HL-60 (cell line): ENCODE data around the gene IRF2.

Source experiments
- DNase-seq, 2 experiments: peaks; one replicate each; pipeline ENCODE4 v3.0.0-alpha.2; 2010 to 2020; ENCODE audit warnings: low read depth in 1 of 2, low spot score in 1 of 2
- H3K27ac ChIP-seq: fragments of 250-450 bp; sonication (Bioruptor Pico); replicated peaks from 2 replicates; pipeline ENCODE4 v1.5.1; 2020; ENCODE audit warnings: mild to moderate bottlenecking, moderate library complexity
- H3K27me3 ChIP-seq: fragments of 250-450 bp; sonication (Bioruptor Pico); 2 replicates; pipeline ENCODE4 v1.5.1; 2021; ENCODE audit warnings: mild to moderate bottlenecking, moderate library complexity; ENCODE audit not compliant: insufficient read depth, poor library complexity, severe bottlenecking
- H3K4me3 ChIP-seq: replicated peaks from 2 replicates; pipeline ENCODE4 v1.5.1; 2011; ENCODE audit warnings: mild to moderate bottlenecking, control low read depth, low read length; ENCODE audit not compliant: insufficient read depth
- GABPA ChIP-seq: IDR thresholded peaks from 2 replicates; pipeline ENCODE4 v1.6.1; 2012; ENCODE audit warnings: low read depth
- POLR2AphosphoS5 ChIP-seq: IDR thresholded peaks from 2 replicates; pipeline ENCODE4 v1.6.1; 2012; ENCODE audit warnings: low read depth
- SPI1 ChIP-seq: IDR thresholded peaks from 2 replicates; pipeline ENCODE4 v1.6.1; 2012; ENCODE audit warnings: low read depth, mild to moderate bottlenecking, borderline replicate concordance
- TF ChIP-seq, protein P1 (sequence below): IDR thresholded peaks from one replicate; pipeline ENCODE4 v1.5.1; 2011; ENCODE audit warnings: low read length, control low read depth, inconsistent platforms; ENCODE audit not compliant: insufficient read depth
- TF ChIP-seq, protein P2 (sequence below): IDR thresholded peaks from 2 replicates; pipeline ENCODE4 v1.6.1; 2012; ENCODE audit warnings: low read depth; ENCODE audit not compliant: insufficient replicate concordance

Gene IRF2

DNA sequence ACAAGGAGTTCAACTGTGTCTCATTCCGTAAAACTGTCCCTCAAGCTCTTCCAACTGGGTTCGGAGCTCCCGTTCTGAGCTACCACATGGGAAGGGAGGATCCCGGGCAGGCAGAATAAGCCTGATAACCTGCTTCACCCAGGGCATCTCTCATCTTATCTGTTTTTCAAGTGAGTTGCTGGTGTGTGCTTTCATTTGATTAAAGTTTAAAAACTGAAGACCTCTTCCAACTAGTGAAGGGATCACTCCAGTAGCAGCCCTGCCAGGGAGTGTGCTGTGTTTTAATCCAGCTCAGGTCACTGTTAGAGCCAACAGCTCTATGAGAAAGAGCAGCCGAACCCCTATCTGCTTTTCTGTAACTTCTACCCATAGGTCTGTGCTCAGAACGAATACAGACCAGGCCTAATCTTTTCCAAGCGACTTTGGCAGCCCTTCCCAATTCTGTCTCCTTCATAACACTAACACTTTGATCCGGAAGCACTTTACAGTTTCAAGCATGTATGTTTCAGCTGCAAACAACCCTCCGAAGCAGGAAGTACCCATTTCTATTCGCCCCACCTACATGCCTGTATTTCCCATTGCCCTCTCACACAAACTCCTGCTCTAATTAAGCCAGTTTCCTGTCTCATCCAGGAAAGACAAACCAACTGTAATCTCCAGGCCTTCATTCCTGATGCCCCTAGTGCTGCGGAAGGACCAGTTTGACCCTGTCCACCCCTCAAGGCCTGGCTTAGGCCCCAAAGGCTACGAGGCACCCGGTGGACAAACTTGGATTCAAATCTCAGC, 60.9 kb downstream of the IRF2 start:
- no peak for TF ChIP-seq GABPA
- H3K4me3 ChIP-seq: no peak overlapping the region
- no peak overlapping the region for H3K27ac ChIP-seq
- H3K27me3 ChIP-seq: no peaks in the 10 kb centered on the region
- DNase-seq: no peak

DNA sequence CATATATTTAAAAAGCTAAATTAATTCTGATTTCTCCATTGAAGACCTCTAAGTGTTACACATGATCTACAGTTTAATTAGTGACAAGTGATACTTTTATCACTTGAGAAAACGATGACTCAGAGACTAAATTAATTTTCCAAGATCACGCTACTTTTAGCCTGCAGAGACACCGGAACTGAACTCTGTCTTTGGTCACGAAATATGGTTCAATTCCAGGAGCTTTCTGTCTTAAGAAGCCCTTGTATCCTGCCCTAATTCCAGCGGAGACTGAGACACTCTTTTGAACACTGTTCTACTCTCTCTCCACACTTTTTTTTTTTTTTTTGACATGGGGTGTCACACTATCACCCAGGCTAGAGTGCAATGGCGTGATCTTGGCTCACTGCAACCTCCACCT, 63.6 kb downstream of the IRF2 start:
- Histone ChIP-seq H3K4me3 (no peak overlapping the region), H3K27ac (no peak overlapping the region), H3K27me3 (no peaks in the 10 kb centered on the region)
- no peak for DNase-seq
- TF ChIP-seq SPI1: no peak
- no peak for TF ChIP-seq POLR2AphosphoS5
- TF ChIP-seq, protein P1, sequence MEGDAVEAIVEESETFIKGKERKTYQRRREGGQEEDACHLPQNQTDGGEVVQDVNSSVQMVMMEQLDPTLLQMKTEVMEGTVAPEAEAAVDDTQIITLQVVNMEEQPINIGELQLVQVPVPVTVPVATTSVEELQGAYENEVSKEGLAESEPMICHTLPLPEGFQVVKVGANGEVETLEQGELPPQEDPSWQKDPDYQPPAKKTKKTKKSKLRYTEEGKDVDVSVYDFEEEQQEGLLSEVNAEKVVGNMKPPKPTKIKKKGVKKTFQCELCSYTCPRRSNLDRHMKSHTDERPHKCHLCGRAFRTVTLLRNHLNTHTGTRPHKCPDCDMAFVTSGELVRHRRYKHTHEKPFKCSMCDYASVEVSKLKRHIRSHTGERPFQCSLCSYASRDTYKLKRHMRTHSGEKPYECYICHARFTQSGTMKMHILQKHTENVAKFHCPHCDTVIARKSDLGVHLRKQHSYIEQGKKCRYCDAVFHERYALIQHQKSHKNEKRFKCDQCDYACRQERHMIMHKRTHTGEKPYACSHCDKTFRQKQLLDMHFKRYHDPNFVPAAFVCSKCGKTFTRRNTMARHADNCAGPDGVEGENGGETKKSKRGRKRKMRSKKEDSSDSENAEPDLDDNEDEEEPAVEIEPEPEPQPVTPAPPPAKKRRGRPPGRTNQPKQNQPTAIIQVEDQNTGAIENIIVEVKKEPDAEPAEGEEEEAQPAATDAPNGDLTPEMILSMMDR: no peak
- TF ChIP-seq, protein P2, sequence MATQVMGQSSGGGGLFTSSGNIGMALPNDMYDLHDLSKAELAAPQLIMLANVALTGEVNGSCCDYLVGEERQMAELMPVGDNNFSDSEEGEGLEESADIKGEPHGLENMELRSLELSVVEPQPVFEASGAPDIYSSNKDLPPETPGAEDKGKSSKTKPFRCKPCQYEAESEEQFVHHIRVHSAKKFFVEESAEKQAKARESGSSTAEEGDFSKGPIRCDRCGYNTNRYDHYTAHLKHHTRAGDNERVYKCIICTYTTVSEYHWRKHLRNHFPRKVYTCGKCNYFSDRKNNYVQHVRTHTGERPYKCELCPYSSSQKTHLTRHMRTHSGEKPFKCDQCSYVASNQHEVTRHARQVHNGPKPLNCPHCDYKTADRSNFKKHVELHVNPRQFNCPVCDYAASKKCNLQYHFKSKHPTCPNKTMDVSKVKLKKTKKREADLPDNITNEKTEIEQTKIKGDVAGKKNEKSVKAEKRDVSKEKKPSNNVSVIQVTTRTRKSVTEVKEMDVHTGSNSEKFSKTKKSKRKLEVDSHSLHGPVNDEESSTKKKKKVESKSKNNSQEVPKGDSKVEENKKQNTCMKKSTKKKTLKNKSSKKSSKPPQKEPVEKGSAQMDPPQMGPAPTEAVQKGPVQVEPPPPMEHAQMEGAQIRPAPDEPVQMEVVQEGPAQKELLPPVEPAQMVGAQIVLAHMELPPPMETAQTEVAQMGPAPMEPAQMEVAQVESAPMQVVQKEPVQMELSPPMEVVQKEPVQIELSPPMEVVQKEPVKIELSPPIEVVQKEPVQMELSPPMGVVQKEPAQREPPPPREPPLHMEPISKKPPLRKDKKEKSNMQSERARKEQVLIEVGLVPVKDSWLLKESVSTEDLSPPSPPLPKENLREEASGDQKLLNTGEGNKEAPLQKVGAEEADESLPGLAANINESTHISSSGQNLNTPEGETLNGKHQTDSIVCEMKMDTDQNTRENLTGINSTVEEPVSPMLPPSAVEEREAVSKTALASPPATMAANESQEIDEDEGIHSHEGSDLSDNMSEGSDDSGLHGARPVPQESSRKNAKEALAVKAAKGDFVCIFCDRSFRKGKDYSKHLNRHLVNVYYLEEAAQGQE: no peak
- no peak for TF ChIP-seq GABPA

DNA sequence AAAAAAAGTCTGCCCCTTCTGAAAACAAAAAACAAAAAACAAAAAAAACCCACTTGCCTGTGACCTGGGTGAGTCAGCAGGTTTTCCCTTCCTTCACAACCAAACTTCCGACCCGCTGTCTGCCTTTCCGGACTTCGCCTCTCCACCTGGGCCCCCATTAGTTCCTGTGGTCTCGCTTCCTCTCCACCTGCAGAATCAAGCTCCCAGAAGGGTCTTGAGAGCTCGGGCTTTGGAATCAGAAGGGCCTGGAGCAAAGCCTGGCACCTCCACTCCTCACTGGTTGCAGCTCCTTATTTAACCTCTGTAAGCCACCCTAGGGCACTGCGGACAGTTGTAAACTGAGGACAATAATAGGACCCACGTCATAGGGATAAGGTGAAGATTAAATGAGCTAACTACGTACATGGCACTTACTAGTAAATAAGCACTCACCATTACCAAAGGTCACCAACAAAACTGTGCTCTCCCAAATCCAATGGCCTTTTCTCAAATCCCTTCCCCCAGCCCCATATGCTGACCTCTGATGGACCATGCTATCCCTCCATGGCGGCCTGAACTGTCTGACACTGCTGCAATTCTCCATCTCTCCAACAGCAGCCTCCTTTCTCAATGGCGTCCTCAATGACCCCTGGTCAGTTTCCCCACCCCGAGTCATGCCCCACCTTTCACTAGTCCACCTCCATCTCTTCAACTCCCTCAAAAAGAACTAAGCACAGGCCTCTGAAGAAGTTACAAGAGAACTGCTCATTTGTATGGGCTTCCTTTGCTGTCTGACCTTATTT, 64.2 kb downstream of the IRF2 start:
- Histone ChIP-seq H3K4me3 (no peak overlapping the region), H3K27me3 (no peaks in the 10 kb centered on the region), H3K27ac (no peak overlapping the region)
- TF ChIP-seq, protein P1: no peak
- TF ChIP-seq SPI1 (no peak), GABPA (no peak), POLR2AphosphoS5 (no peak)
- TF ChIP-seq, protein P2: no peak
- no peak for DNase-seq

DNA sequence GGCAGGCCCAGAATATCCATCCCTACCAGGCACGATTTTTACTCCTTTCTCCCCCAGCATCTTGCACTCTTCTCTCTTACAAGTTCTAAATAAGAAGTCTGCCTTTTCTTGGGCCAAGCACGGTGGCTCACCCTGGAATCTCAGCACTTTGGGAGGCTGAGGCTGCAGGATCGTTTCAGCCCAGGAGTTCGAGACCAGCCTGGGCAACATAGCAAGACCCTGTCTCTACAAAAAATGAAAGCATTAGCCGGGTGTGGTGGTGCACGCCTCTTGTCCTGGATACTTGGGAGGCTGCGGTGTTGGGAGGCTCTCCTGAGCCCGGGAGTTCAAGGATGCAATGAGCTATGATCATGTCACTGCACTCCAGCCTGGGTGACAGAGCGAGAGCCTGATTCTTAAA, 64.8 kb downstream of the IRF2 start:
- no peak for DNase-seq
- no peak overlapping the region for H3K27ac ChIP-seq
- H3K4me3 ChIP-seq: no peak overlapping the region
- TF ChIP-seq GABPA: no peak
- no peak for TF ChIP-seq POLR2AphosphoS5
- TF ChIP-seq, protein P2: no peak
- TF ChIP-seq, protein P1: no peak
- TF ChIP-seq SPI1: no peak
- no peaks in the 10 kb centered on the region for H3K27me3 ChIP-seq
